HG03025 (cell line): ENCODE measurements around the gene CDH12.
"Not testable (repeated sequence)": the region's sequence is repeated elsewhere in the genome, so short reads cannot be mapped to it uniquely, and the experiment has no call there.

Experiments used
- ATAC-seq: cut with Tn5 transposase; IDR thresholded peaks from one replicate; pipeline ENCODE4 v1.9.1; 2021; ENCODE audit warnings: mild to moderate bottlenecking, moderate library complexity; ENCODE audit not compliant: unreplicated experiment, low FRiP score

Gene CDH12

DNA sequence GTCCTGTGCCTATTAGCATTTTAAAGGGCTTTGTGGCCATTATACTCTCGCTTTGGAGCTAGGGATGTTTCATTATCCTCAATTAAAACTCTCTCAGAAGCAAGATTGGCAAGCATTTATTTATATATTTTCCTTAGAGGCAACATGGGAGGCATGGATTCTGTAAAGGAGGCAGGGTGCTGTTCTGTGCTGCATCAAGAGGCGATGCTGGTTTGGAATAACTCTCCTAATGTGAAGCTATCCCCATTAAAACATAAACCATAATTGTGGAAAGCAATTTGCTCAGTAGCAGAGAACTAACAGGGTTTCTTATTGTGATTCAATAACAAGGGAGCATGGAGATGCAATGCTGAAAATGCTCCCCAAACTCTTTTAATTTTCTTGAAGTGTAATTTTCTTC lies 664.5 kb downstream of the CDH12 start:
- ATAC-seq: not testable (repeated sequence)

GRCh38 chr5:22187632-22188228 lies 665.4 kb downstream of the CDH12 start:
- ATAC-seq: not testable (repeated sequence)

DNA sequence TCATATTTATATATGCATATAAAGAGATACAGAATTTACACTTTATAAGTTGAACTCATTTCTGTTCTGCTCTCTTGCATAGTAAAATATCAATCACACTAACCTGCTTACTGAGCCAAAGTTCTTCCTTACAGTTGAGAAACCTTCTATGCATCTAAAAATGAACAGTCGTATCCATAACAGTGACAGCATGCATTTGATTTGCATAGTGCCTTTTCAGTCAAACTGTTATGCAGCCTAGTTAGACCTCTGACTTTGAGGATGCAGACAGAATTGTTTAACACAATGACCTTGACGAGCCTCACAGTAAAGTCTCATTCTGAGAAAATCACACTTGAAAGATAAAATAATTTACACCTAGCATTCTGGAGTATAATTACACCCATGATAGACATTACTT lies 683.9 kb downstream of the CDH12 start:
- ATAC-seq: not testable (repeated sequence)

- ATAC-seq: not testable (repeated sequence)
These were observed 684.4 kb downstream of the CDH12 start for GRCh38 chr5:22168704-22169103.

- ATAC-seq: not testable (repeated sequence)
These were observed 687.2 kb downstream of the CDH12 start for GRCh38 chr5:22165931-22166330.

DNA sequence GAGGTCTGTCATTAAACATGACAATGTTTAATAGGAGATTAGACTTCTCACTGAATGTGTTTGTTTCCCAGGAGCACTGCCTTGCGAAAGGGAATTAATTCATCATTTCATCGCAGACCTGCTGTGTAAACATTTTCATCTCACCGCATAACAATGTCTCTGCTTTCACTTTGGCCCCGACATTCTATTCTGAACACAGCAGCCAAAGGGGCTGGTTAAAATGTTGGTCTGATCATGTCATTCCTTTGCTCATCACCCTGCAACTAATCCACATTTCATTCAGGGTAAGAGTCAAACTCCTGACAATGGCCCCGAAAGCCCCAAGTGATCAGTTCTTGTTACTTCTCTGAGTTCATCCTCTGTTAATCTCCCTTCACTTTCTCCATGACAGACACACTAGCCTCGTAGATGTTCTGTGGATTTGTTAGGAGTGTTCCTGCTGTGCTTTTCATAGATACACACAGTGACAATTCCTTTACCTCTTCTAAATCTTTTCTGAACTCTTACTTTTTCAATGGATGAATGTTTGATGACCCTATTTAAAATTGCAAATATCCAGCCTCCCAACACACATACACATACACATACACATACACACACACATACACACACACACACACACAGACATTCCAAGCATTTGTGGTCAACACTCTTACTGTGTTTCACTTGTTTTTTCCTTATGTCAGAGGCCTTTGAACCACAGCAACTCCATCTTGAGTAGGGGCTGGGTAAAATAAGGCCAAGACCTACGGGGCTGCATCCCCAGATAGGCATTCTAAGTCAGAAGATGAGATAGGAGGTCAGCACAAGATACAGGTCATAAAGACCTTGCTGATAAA lies 688.0 kb downstream of the CDH12 start:
- not testable (repeated sequence) for ATAC-seq

- ATAC-seq: not testable (repeated sequence)
These were observed 696.2 kb downstream of the CDH12 start for GRCh38 chr5:22156953-22157352.

DNA sequence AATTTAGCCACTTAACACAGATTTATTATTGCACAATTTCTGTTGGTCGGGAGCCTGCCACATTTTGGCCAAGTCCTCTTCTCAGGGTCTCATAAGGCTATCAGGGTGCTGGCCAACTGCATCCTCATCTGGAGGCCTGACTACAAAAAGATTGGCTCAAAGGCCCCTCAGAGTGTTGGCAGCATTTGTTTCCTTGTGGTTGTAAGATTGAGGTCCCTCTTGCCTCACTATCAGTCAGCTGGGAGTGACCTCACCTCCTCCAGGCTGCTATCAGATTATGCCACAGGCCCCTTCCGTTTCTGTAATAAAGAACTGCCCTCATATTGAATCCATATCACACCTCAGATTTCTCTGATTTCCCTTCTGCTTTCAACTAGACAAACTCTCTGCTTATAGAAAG lies 698.4 kb downstream of the CDH12 start:
- ATAC-seq: not testable (repeated sequence)

GRCh38 chr5:22151801-22152200 lies 701.3 kb downstream of the CDH12 start:
- ATAC-seq: not testable (repeated sequence)

- ATAC-seq: not testable (repeated sequence)
These were observed 712.7 kb downstream of the CDH12 start for GRCh38 chr5:22140418-22140817.

DNA sequence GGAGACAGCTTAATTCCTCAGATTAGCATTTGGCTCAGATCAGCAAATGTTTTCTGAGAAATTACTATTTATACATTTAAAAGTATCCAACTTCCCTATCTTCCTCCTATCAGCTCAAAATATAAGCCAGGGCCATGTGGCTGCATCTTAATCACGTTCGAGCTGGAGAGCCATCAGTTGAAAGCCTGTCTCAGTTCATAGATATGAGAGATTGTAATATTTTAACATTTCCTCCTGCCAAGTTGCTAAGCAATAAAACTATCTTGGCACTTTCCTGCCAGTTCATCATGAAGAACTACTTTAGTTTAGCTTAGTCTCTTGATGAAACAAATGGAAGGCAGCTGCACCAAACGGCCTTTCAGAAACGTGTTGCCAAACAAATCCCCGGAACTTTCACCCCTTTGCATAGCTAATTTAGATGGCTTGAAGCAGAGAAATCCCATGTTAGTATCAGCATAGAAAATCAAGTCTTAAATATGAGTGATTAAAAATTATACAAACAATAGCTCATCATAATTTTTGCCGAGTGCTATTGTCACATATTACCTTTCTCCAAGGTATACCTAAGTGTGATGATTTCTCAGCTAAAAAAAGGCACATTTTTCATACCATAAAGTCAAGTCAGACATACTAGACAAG lies 713.4 kb downstream of the CDH12 start:
- not testable (repeated sequence) for ATAC-seq

- no peak for ATAC-seq
These were observed 741.8 kb downstream of the CDH12 start for GRCh38 chr5:22111320-22111719.

DNA sequence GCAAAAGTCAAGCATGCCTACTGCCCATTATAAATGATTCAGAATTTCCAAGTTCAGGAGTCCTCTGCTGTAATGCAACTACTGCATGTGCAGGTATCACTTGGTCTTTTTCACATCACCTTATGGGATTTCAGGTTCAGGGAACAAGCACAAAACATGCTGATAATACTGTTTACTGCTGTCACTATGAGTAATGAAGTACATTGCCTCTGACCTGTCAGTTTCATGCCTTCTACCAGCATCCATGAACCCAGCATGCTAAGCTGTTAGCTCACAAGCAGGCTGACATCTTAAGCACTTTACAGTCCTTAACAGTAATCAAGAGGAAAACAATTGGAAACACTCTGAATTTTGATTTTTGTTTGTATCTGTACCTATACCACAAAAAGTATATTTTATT lies 743.8 kb downstream of the CDH12 start:
- no peak for ATAC-seq

- no peak for ATAC-seq
These were observed 744.6 kb downstream of the CDH12 start for GRCh38 chr5:22108545-22108944.

- no peak for ATAC-seq
These were observed 750.3 kb downstream of the CDH12 start for GRCh38 chr5:22102823-22103359.

GRCh38 chr5:22088517-22088916 lies 764.6 kb downstream of the CDH12 start:
- ATAC-seq: no peak

- no peak for ATAC-seq
These were observed 773.6 kb downstream of the CDH12 start for GRCh38 chr5:22079566-22079965.

DNA sequence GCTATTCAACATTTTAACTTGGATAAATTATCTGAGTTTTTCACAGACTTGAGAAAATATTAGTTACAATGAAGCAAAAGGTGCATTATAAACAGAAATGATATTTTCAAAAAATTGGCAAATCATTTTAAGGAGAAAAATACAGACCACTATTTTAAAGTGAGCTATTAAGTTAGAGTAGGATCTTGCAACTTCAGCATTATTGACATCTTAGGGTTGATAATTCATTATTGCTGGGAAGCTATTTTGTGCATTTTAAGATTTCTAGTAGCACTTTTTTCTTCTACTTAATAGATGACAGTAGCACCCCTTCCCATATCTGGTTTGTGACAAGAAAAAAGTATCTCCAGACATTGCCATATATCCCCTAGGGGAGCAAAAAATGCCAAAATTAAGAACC lies 774.1 kb downstream of the CDH12 start:
- ATAC-seq: no peak

DNA sequence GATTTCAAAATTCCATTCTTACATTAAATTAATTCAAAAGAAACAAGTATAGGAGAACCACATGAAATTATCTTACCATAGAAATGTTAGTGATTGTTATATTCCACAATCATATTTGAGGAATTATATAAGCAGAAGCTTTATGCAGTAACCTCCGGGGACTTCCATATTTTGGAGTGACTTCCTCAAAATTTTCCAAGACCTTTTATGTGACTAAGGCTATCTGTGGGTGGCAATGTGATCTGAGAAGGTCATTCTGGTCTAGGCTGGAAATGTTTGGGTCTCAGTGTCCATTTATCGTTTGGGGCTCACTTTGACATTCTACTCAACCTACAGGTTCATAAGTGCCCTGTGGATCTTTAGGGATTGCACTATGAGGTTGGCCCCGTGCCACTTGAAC lies 776.6 kb downstream of the CDH12 start:
- ATAC-seq: no peak

- no peak for ATAC-seq
These were observed 782.9 kb downstream of the CDH12 start for GRCh38 chr5:22070186-22070728.

GRCh38 chr5:22063717-22064116 lies 789.4 kb downstream of the CDH12 start:
- ATAC-seq: no peak
